OCI-LY3 (cell line): ENCODE measurements around the gene TFEB.

Source experiments
- H2AFZ ChIP-seq: fragments of 200-600, 300-600 bp; shearing (Covaris generic); 2 replicates; pipeline ENCODE4 v1.6.0; 2014; ENCODE audit warnings: antibody characterized with exemption, low read depth, low read length
- H3K27ac ChIP-seq: fragments of 200-600, 300-600 bp; sonication (generic); 2 replicates; pipeline ENCODE4 v1.5.1; 2014; ENCODE audit warnings: mild to moderate bottlenecking, low read length, moderate library complexity, mixed read lengths
- H3K27me3 ChIP-seq: fragments of 200-600, 300-600 bp; sonication (generic); 2 replicates; pipeline ENCODE4 v1.6.1; 2014; ENCODE audit warnings: low read depth, low read length, mixed read lengths
- H3K36me3 ChIP-seq: fragments of 200-600, 300-600 bp; sonication (generic); replicated peaks from 2 replicates; pipeline ENCODE3; 2014; ENCODE audit warnings: low read depth, low read length, mixed read lengths
- H3K4me1 ChIP-seq: fragments of 300-600, 200-600 bp; sonication (generic); 2 replicates; pipeline ENCODE4 v1.6.1; 2014; ENCODE audit warnings: low read length, mixed read lengths
- H3K4me2 ChIP-seq: fragments of 200-600, 300-600 bp; sonication (generic); 2 replicates; pipeline ENCODE4 v1.6.1; 2014; ENCODE audit warnings: low read length, mixed read lengths
- H3K4me3 ChIP-seq: fragments of 300-600, 200-600 bp; sonication (generic); 2 replicates; pipeline ENCODE4 v1.5.1; 2014; ENCODE audit warnings: antibody characterized with exemption, mild to moderate bottlenecking, low read length, moderate library complexity
- H3K79me2 ChIP-seq: fragments of 300-600, 200-600 bp; shearing (Covaris generic); 2 replicates; pipeline ENCODE4 v1.6.1; 2014; ENCODE audit warnings: mild to moderate bottlenecking, low read length, mixed read lengths
- H3K9ac ChIP-seq: fragments of 300-600, 200-600 bp; shearing (Covaris generic); 2 replicates; pipeline ENCODE4 v1.6.0; 2014; ENCODE audit warnings: mild to moderate bottlenecking, low read length, moderate library complexity
- H3K9me3 ChIP-seq: fragments of 200-600, 300-600 bp; shearing (Covaris generic); 2 replicates; pipeline ENCODE4 v1.6.1; 2014; ENCODE audit warnings: low read length, mixed read lengths; ENCODE audit not compliant: insufficient read depth
- H4K20me1 ChIP-seq: fragments of 200-600, 300-600 bp; sonication (generic); 2 replicates; pipeline ENCODE4 v1.6.1; 2016; ENCODE audit warnings: low read length, mixed read lengths; ENCODE audit not compliant: insufficient read depth
- EZH2phosphoT487 ChIP-seq: fragments of 200-600 bp; shearing (Covaris generic); IDR thresholded peaks from 2 replicates; pipeline ENCODE4 v1.6.1; 2018; ENCODE audit warnings: antibody characterized with exemption, mixed run types, low read depth
- TF ChIP-seq, protein P1 (sequence below): fragments of 200-600, 300-600 bp; sonication (generic); IDR thresholded peaks from 2 replicates; pipeline ENCODE4 v1.5.1; 2014; ENCODE audit warnings: antibody characterized with exemption, low read length, low read depth

The TFEB gene

DNA sequence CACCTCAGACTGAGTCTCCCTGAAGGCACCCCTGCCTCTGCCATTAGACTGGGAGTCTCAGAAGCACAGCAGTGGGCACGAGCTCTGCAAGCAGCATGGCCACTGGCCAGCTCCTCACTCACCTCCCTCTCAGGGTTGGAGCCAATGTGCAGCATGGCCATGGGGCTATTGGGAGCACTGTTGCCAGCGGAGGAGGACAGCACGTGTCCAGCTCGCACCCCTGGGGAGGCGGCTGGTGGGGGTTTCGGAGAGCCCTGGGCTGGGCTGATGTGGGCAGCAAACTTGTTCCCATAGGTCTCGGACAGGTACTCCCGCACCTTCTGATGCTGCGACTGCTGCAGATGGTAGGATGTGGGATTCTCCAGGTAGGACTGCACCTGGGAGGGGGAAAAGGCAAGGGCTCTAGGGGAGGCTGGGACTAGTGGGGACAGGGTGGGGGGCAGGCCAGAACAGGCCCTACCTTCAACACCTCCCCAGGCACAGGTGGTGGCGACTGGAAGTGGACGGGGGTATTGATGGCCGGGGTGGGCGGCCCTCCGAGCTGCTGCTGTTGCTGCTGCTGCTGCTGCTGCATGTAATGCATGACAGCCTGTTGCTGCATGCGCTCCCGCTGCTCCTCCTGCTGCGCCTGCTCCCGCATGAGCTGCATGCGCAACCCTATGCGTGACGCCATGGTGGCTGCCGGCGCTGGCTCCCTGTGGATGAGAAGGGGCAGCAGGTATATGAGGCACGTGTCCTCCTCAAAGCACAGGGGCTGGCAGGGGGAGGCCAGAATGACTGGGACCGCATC, 44.7 kb downstream of the TFEB start:
- TF ChIP-seq, protein P1, sequence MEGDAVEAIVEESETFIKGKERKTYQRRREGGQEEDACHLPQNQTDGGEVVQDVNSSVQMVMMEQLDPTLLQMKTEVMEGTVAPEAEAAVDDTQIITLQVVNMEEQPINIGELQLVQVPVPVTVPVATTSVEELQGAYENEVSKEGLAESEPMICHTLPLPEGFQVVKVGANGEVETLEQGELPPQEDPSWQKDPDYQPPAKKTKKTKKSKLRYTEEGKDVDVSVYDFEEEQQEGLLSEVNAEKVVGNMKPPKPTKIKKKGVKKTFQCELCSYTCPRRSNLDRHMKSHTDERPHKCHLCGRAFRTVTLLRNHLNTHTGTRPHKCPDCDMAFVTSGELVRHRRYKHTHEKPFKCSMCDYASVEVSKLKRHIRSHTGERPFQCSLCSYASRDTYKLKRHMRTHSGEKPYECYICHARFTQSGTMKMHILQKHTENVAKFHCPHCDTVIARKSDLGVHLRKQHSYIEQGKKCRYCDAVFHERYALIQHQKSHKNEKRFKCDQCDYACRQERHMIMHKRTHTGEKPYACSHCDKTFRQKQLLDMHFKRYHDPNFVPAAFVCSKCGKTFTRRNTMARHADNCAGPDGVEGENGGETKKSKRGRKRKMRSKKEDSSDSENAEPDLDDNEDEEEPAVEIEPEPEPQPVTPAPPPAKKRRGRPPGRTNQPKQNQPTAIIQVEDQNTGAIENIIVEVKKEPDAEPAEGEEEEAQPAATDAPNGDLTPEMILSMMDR = no peak
- TF ChIP-seq EZH2phosphoT487 = no peak

DNA sequence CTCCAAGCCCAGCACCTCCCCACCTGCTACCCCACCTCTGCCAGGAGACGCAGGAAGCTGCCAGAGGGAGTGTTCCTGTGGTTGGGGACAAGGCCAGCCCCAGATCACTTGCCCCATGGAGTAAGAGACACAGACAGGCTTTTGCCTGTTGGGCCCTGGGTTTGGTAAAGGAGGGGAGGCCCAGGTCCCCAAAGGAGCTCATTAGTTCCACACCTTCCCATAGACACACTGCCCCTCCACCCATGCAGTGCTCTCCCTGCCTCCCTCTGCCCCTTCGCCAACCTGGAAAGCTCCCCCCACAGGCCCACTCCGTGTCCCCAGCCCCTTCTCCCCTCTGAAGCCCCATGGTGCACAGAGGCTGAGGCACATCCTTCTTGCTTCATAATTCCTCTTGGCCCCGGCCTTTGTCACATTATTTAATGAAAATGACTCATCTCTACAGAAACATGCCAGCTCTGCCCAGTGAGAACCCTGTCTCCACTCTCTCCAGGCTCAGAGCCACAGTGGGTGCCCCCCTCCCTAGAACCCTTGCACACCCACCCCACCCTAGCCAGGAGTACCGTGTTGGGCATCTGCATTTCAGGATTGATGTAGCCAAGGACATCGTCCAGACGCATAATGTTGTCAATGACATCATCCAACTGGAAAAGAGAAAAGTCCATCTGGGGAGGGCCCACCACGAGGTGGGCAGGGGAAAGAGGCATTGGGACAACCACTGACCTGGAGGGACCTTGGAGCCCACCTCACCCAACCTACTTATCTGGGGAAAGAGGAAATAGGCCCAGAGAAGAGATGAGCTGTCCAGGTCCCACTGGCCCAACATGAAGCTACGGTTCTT, 46.0 kb downstream of the TFEB start:
- H3K27ac ChIP-seq = no peak overlapping the region
- H3K36me3 ChIP-seq = peaks cover 56% of the 10 kb centered on the region
- H3K9me3 ChIP-seq = no peaks in the 10 kb centered on the region
- peaks cover 33% of the 10 kb centered on the region for H4K20me1 ChIP-seq
- H3K4me2 ChIP-seq = no peak overlapping the region
- H3K4me1 ChIP-seq = no peaks in the 10 kb centered on the region
- H3K79me2 ChIP-seq = peaks cover 24% of the 10 kb centered on the region
- no peak overlapping the region for H3K4me3 ChIP-seq
- no peak overlapping the region for H2AFZ ChIP-seq
- H3K27me3 ChIP-seq = no peaks in the 10 kb centered on the region
- H3K9ac ChIP-seq = no peak overlapping the region
- TF ChIP-seq, protein P1 = no peak
- no peak for TF ChIP-seq EZH2phosphoT487

More for the DNA sequence above, 44.7 kb downstream of the TFEB start:
- no peak overlapping the region for H3K27ac ChIP-seq
- peaks cover 37% of the 10 kb centered on the region for H3K79me2 ChIP-seq
- no peak overlapping the region for H3K4me3 ChIP-seq
- no peak overlapping the region for H2AFZ ChIP-seq
- no peaks in the 10 kb centered on the region for H3K9me3 ChIP-seq
- no peaks in the 10 kb centered on the region for H3K27me3 ChIP-seq
- peaks cover 48% of the 10 kb centered on the region for H3K36me3 ChIP-seq
- peaks cover 46% of the 10 kb centered on the region for H4K20me1 ChIP-seq
- no peak overlapping the region for H3K9ac ChIP-seq
- no peak overlapping the region for H3K4me2 ChIP-seq
- peaks cover 4% of the 10 kb centered on the region; the same call in 1 of the 2 replicates for H3K4me1 ChIP-seq

DNA sequence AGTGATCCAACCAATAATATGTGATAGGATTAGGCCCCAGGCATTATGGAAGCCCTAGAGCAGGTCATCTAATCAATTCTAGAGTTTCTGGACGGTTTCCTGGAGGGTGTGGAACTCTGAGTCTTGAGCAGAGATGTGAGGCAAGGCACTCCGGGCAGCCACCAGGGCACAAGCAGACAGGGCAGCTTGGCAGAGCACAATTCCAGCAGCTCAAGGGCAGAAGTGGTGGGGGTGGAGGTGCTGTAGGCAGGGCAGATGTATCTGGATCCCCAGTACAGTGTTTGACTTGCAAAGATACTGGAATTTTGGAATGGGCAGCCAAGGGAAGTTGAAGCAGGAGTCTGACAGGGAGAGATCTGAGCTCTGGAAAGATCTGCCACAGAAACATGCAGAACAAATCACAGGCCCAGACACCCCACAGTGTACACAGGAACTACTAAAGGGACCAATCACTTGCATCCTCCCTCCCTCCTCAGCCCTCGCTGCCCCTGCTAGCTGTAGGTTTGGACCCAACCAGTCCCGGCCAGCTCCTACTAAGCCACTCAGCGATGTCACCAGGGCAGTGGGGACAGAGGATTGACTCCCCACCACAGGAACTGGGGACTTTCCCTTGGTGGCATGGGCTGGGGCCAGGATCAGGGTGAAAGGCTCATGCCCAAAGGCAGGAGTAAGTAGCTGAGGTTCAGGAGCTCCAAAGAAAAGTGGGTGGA, 47.0 kb downstream of the TFEB start:
- Histone ChIP-seq H3K36me3 (peaks cover 59% of the 10 kb centered on the region), H2AFZ (no peak overlapping the region), H3K79me2 (peaks cover 16% of the 10 kb centered on the region; the same call in 1 of the 2 replicates), H3K9ac (no peak overlapping the region), H3K9me3 (no peaks in the 10 kb centered on the region), H3K4me1 (peaks cover 6% of the 10 kb centered on the region), H3K27me3 (no peaks in the 10 kb centered on the region), H3K4me3 (no peak overlapping the region), H3K27ac (no peak overlapping the region), H3K4me2 (no peak overlapping the region), H4K20me1 (peaks cover 24% of the 10 kb centered on the region)
- TF ChIP-seq, protein P1 = no peak
- no peak for TF ChIP-seq EZH2phosphoT487
